GM12878 (cell line): ENCODE data around the gene CYB5R3.

Experiments used
- CTCF ChIP-seq, 3 experiments: IDR thresholded peaks in 2 of 3; conservative IDR thresholded peaks in 1 of 3; 2 replicates each; pipeline ENCODE4 v1.5.1; 2011; ENCODE audit warnings: low read depth in 3 of 3, low read length in 3 of 3, mild to moderate bottlenecking in 3 of 3, control low read depth in 2 of 3, moderate library complexity in 2 of 3, inconsistent platforms in 1 of 3, mixed read lengths in 1 of 3; ENCODE audit not compliant: control insufficient read depth in 2 of 3, insufficient read depth in 1 of 3; ENCODE audit errors: extremely low read depth in 1 of 3
- ELK1 ChIP-seq: IDR thresholded peaks from 2 replicates; pipeline ENCODE4 v1.6.1; 2012; ENCODE audit warnings: low read depth, low read length, improper control_type of control experiment
- EP300 ChIP-seq, 2 experiments: fragments of 150-350 bp in 1 of 2; IDR thresholded peaks; 2 replicates each; pipeline ENCODE4 v1.6.1; 2011 to 2012; ENCODE audit warnings: low read depth in 2 of 2, low read length in 2 of 2, borderline replicate concordance in 1 of 2, improper control_type of control experiment in 1 of 2, inconsistent platforms in 1 of 2; ENCODE audit not compliant: control insufficient read depth in 1 of 2
- ETV6 ChIP-seq, 2 experiments: fragments of 450-650 bp in 1 of 2; IDR thresholded peaks in 1 of 2; conservative IDR thresholded peaks in 1 of 2; 2 replicates each; pipeline ENCODE4 v1.6.1; 2014; ENCODE audit warnings: antibody characterized with exemption in 1 of 2, borderline replicate concordance in 1 of 2, low read depth in 1 of 2, mild to moderate bottlenecking in 1 of 2, moderate library complexity in 1 of 2
- MEF2B ChIP-seq: fragments of 450-650 bp; IDR thresholded peaks from 2 replicates; pipeline ENCODE4 v1.6.1; 2018; ENCODE audit warnings: mild to moderate bottlenecking, moderate library complexity; ENCODE audit not compliant: partially characterized antibody, poor library complexity, severe bottlenecking
- MXI1 ChIP-seq: fragments of 150-350 bp; IDR thresholded peaks from 2 replicates; pipeline ENCODE4 v1.6.1; 2011; ENCODE audit warnings: low read depth, mild to moderate bottlenecking, inconsistent platforms, low read length, improper control_type of control experiment
- NR2C2 ChIP-seq: IDR thresholded peaks from 2 replicates; pipeline ENCODE4 v1.6.1; 2011; ENCODE audit warnings: borderline replicate concordance, low read depth; ENCODE audit not compliant: control insufficient read depth, insufficient read length
- POLR2A ChIP-seq: IDR thresholded peaks from 2 replicates; pipeline ENCODE4 v1.6.1; 2011; ENCODE audit warnings: low read depth, mild to moderate bottlenecking, low read length
- POLR2AphosphoS5 ChIP-seq: IDR thresholded peaks from 2 replicates; pipeline ENCODE4 v1.6.1; 2011; ENCODE audit warnings: mild to moderate bottlenecking, low read length, inconsistent platforms
- RAD21 ChIP-seq: IDR thresholded peaks from 2 replicates; pipeline ENCODE4 v1.6.1; 2011; ENCODE audit warnings: mild to moderate bottlenecking, low read depth, low read length, moderate library complexity; ENCODE audit not compliant: insufficient read depth
- REST ChIP-seq: IDR thresholded peaks from 2 replicates; pipeline ENCODE4 v1.6.1; 2012; ENCODE audit warnings: mild to moderate bottlenecking, low read depth, low read length
- SPI1 ChIP-seq: IDR thresholded peaks from 2 replicates; pipeline ENCODE4 v1.6.1; 2011; ENCODE audit warnings: low read depth, mild to moderate bottlenecking, low read length, moderate library complexity, borderline replicate concordance; ENCODE audit not compliant: insufficient read depth
- SUZ12 ChIP-seq: fragments of 200-600 bp; sonication (generic); IDR thresholded peaks from one replicate; pipeline ENCODE4 v1.6.1; 2018; ENCODE audit warnings: antibody characterized with exemption, mild to moderate bottlenecking; ENCODE audit not compliant: unreplicated experiment
- ZZZ3 ChIP-seq: IDR thresholded peaks from 2 replicates; pipeline ENCODE4 v1.6.1; 2011; ENCODE audit warnings: low read depth; ENCODE audit not compliant: control insufficient read depth, insufficient read length

DNA sequence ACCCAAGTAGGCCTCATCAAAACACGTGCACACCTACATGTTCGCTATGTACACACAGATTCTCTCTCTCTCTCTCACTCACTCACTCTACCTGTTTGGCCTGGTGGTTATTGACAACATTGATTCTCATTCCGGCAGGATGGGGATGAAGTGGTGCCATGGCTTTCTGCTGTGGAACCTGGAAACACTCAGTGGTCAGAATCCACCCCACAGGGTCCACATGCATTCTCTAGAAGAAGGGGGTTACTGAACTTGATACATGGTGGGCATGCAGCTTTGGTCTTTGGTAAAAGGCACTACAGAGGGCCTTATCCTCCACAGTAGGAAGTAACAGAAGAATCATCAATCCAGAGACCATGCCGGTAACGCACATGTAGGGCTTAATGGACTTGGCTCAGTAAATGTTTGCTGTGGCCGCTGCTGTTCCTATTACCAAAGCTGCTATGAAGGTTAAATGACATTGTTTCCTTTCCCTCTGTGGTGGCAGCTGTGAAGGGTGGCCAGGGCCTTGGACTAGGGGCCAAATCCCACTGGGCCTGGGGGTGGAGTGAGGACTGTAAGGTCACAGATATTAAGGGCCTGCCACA, 47.2 kb downstream of the CYB5R3 start:
- TF ChIP-seq ETV6 (conservative IDR thresholded peaks at IDR 0.05 in 1 of 2, IDR thresholded peaks at IDR 0.05 in 1 of 2; ENCODE audit: borderline replicate concordance in 1 of 2, low read depth in 1 of 2) (no peak), CTCF (IDR thresholded peaks at IDR 0.05 in 2 of 3, conservative IDR thresholded peaks at IDR 0.05 in 1 of 3; ENCODE audit: control insufficient read depth in 2 of 3, extremely low read depth in 1 of 3, insufficient read depth in 1 of 3, low read depth in 3 of 3, low read length in 3 of 3) (no peak), EP300 (IDR thresholded peaks at IDR 0.05; ENCODE audit: borderline replicate concordance in 1 of 2, control insufficient read depth in 1 of 2, low read depth in 2 of 2, low read length in 2 of 2) (no peak), ZZZ3 (no peak), NR2C2 (no peak), MXI1 (no peak), MEF2B (no peak), POLR2A (no peak), SPI1 (no peak), SUZ12 (no peak), REST (no peak), ELK1 (no peak), RAD21 (no peak), POLR2AphosphoS5 (no peak)
